Pancreas (tissue), 10 donors: ENCODE data around the gene NR2F6. TPM values are rescaled to one million over a fixed set of nuclear protein-coding genes. Genes with fewer than 3 reads are reported as not detected.

Experiments used
- ATAC-seq, 4 donors: fragments of 200-7000 bp; cut with Tn5 transposase; one replicate each; pipeline versions ENCODE4 v1.8.0 to v1.9.1; 2020; ENCODE audit warnings: mild to moderate bottlenecking in 4 of 4, moderate library complexity in 4 of 4
- DNase-seq, 6 donors: peaks; one replicate each; pipeline ENCODE4 v3.0.0-alpha.2; 2020
- FAIRE-seq: peaks from 2 replicates; lab custom pipeline; 2012; peaks lifted over from hg19 to GRCh38; lab: Jason Lieb, UNC
- H3K27ac ChIP-seq, 4 donors: fragments of 200-600 bp; sonication (generic); 1 replicate in 3 of 4; 2 replicates in 1 of 4; pipeline versions ENCODE4 v1.5.0 to v1.8.0; 2020
- H3K27me3 ChIP-seq, 4 donors: fragments of 200-600 bp; one replicate each; pipeline ENCODE4 v1.8.0; 2021
- H3K36me3 ChIP-seq, 3 donors: fragments of 200-600 bp; sonication (generic) in 1 of 3; one replicate each; pipeline versions ENCODE4 v1.5.0 to v1.8.0; 2020 to 2021
- H3K4me1 ChIP-seq, 3 donors: fragments of 200-600 bp; one replicate each; pipeline ENCODE4 v1.8.0; 2021
- H3K4me3 ChIP-seq, 4 donors: fragments of 200-600 bp; sonication (generic) in 2 of 4; one replicate each; pipeline versions ENCODE4 v1.5.0 to v1.8.0; 2020 to 2021
- H3K9me3 ChIP-seq, 4 donors: fragments of 200-600 bp; one replicate each; pipeline ENCODE4 v1.8.0; 2021
- WGBS, 2 donors: extraction: QIAGEN DNeasy Blood & Tissue Kit; methylation state at CpG; one replicate each; pipeline ENCODE4 v1.1.7; 2013; 5-methylcytosine and 5-hydroxymethylcytosine counted together
- intact Hi-C, 3 donors: fragments of 100-400 bp; cut with DNase I; formaldehyde crosslinking; loops; one replicate each; pipeline versions ENCODE4 v1.11.1 to v1.14.2; 2022
- polyA plus RNA-seq, 2 donors: library from polyadenylated mRNA; stranded (reverse); fragments of 200-250 nt; gene quantifications; one replicate each; pipeline ENCODE4 v1.2.3, GENCODE V29; 2013
- total RNA-seq, 6 donors: library from RNA; stranded (reverse); fragmentation: NEBNext Ultra II Directional in 4 of 6; extraction: Animal tissue kit (Norgen Biotek cat#: 25700) in 4 of 6; gene quantifications; one replicate each; pipeline versions ENCODE4 v1.2.1 to v1.2.4, GENCODE V29; 2021 to 2023
- TF ChIP-seq, protein P1 (sequence below), 4 donors: fragments of 200-600 bp; sonication (generic) in 3 of 4; IDR thresholded peaks; one replicate each; pipeline versions ENCODE4 v1.5.0 to v1.8.0; 2021; ENCODE audit warnings: antibody characterized with exemption in 4 of 4
- donor health status: healthy with polysubstance abuse.
- donor health status: DM: no; HTN: no; CAD: no; lungs with moderate emphysema.
- donor health status: DM: no; HTN: no; CAD: no.
- donor health status: control.
- donor health status: control.
- donor health status: Bipolar disorder and iron deficiency.
- donor health status: DM: yes; HTN: yes; CAD: no.
- donor health status: DM: no; HTN: no; CAD: no.
- donor health status: DM: no; HTN: no; CAD: no.
- donor health status: DM: yes; HTN: yes; CAD: no.

The NR2F6 gene
- total and polyA plus RNA-seq, 8 donors = 21.3 to 51.2 (median 34.6) TPM

DNA sequence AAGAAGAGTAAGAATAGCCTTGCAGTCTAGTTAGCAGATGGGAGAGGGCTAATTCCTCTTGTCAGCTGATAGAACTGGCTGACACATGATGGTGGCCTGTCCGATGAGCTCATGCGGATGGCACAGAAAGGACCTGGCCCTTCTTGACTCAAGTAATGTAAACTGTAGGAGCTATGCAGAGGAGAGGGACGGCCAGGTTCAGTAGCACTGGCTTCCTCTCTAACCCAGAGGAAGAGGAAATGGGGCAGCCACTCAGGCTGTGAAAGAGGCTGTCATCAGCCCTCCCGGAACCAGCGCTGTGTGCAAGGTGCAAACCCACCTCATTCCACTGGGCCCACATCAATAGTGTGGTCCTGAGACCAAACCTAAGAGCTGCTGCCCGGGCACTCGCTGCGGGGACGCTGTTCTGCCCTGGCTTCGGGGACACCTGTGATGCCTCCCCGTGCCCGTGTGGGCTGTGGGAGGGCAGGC, 61.3 kb downstream of the NR2F6 start:
- TF ChIP-seq, protein P1, sequence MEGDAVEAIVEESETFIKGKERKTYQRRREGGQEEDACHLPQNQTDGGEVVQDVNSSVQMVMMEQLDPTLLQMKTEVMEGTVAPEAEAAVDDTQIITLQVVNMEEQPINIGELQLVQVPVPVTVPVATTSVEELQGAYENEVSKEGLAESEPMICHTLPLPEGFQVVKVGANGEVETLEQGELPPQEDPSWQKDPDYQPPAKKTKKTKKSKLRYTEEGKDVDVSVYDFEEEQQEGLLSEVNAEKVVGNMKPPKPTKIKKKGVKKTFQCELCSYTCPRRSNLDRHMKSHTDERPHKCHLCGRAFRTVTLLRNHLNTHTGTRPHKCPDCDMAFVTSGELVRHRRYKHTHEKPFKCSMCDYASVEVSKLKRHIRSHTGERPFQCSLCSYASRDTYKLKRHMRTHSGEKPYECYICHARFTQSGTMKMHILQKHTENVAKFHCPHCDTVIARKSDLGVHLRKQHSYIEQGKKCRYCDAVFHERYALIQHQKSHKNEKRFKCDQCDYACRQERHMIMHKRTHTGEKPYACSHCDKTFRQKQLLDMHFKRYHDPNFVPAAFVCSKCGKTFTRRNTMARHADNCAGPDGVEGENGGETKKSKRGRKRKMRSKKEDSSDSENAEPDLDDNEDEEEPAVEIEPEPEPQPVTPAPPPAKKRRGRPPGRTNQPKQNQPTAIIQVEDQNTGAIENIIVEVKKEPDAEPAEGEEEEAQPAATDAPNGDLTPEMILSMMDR (IDR thresholded peaks at IDR 0.05) = no peak
- DNase-seq (no peak), ATAC-seq (peak in 3 of 4 donors; percentile 18 to 45 (median 44)), FAIRE-seq (no peak)
- Histone ChIP-seq H3K36me3 (no peaks in the 10 kb centered on the region), H3K4me3 (no peak overlapping the region), H3K27ac (no peak overlapping the region), H3K27me3 (no peaks in the 10 kb centered on the region), H3K4me1 (no peaks in the 10 kb centered on the region), H3K9me3 (no peaks in the 10 kb centered on the region)
- WGBS, 2 donors = 94 to 95% methylated on average over 12 of the region's 12 CpGs
- intact Hi-C loops = no loop called here

DNA sequence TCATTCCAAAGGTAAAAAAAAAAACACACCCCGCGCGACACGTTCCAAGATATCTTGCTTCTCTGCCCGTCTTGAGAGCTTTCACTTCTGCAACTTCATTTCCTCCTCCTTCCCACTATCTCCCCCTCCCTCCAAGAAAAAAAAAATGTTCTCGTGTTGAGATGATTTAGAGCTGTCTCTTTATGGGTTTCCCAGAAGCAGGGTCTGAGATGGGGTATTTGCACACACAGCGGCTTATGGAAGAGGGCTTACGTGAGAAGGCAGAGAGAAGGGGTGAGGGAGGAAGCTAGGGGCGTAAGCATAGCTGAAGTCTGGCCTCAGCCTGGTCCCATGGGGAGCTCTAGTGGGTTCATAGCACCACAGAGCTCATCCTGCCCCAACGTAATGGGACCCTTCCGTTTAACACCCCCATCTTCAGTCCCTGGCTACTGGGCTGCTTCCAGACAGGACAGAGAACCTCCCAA, 61.8 kb downstream of the NR2F6 start:
- TF ChIP-seq, protein P1 (IDR thresholded peaks at IDR 0.05) = no peak
- DNase-seq (no peak), ATAC-seq (peak in 2 of 4 donors; percentile 37 to 69), FAIRE-seq (no peak)
- Histone ChIP-seq H3K9me3 (no peaks in the 10 kb centered on the region), H3K36me3 (no peaks in the 10 kb centered on the region), H3K27ac (no peak overlapping the region), H3K4me3 (no peak overlapping the region), H3K27me3 (no peaks in the 10 kb centered on the region), H3K4me1 (no peaks in the 10 kb centered on the region)
- intact Hi-C loops = no loop called here
- WGBS, 2 donors = 86% methylated on average over 11 of the region's 11 CpGs

DNA sequence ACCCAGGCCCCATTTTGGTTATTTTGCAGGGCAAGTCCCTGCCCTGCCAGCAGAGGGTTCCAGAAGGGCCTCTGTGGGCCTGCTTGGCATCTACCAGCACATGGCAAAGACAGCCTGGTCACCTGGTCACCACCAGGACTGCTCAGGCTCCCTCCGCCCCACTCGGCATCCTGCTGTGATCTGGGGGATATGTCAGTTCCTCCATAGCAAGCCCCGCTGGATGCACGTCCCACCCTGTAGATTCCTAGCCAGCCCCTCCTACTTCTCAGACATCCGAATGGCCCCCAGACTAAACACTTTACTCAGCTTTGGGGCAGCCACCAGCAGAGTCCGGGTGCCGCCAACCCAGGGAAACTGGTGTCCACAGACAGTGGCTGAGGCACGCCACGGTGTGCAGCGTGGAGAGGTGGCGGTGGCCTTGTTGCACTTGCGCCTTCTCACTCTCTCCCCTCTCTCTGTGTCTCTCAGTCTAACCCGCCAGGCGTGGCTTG, 62.4 kb downstream of the NR2F6 start:
- FAIRE-seq (no peak), ATAC-seq (peak in 2 of 4 donors; percentile 19 to 24)

More for the DNA sequence above, 62.4 kb downstream of the NR2F6 start:
- TF ChIP-seq, protein P1 (IDR thresholded peaks at IDR 0.05) = no peak
- Histone ChIP-seq H3K27ac (no peak overlapping the region), H3K36me3 (no peaks in the 10 kb centered on the region), H3K27me3 (no peaks in the 10 kb centered on the region), H3K9me3 (no peaks in the 10 kb centered on the region), H3K4me1 (no peaks in the 10 kb centered on the region), H3K4me3 (no peak overlapping the region)
- intact Hi-C loops = no loop called here
- DNase-seq = no peak
- 91 to 92% methylated on average over 14 of the region's 14 CpGs for WGBS, 2 donors

Other genes starting within 250 kb of the NR2F6 start
- gene CPAMD8, start 219.1 kb downstream of the NR2F6 start, total RNA-seq = 1 to 10 TPM in 3 of 6 donors, under 1 TPM in 3; 0.60 to 4.2 (median 0.99) TPM
- gene CPAMD8, start 219.1 kb downstream of the NR2F6 start, polyA plus RNA-seq = 1 to 10 TPM; 3.0 to 5.2 TPM
- gene HAUS8, start 170.5 kb downstream of the NR2F6 start, total RNA-seq = 1 to 10 TPM; 2.0 to 5.6 (median 2.1) TPM
- gene HAUS8, start 170.5 kb downstream of the NR2F6 start, polyA plus RNA-seq = 10 to 100 TPM in 1 of 2 donors, 1 to 10 TPM in 1; 6.5 to 12.0 TPM
- gene MYO9B, start 170.1 kb downstream of the NR2F6 start, total RNA-seq = 10 to 100 TPM; 16.6 to 49.2 (median 20.8) TPM
- gene MYO9B, start 170.1 kb downstream of the NR2F6 start, polyA plus RNA-seq = 10 to 100 TPM; 40.9 to 53.4 TPM
- 10 to 100 TPM; 12.8 to 22.4 (median 16.4) TPM for gene USE1, start 30.6 kb downstream of the NR2F6 start, total RNA-seq
- gene USE1, start 30.6 kb downstream of the NR2F6 start, polyA plus RNA-seq = 10 to 100 TPM; 43.3 to 46.6 TPM
- gene OCEL1, start 19.7 kb downstream of the NR2F6 start, total RNA-seq = 10 to 100 TPM; 13.4 to 19.6 (median 16.9) TPM
- 10 to 100 TPM; 20.9 to 28.4 TPM for gene OCEL1, start 19.7 kb downstream of the NR2F6 start, polyA plus RNA-seq
- 1 to 10 TPM; 1.2 to 2.9 (median 1.8) TPM for gene USHBP1, start 18.8 kb upstream of the NR2F6 start, total RNA-seq
- 10 to 100 TPM in 1 of 2 donors, 1 to 10 TPM in 1; 9.3 to 11.1 TPM for gene USHBP1, start 18.8 kb upstream of the NR2F6 start, polyA plus RNA-seq
- gene BABAM1, start 21.5 kb upstream of the NR2F6 start, total RNA-seq = 10 to 100 TPM; 25.5 to 46.8 (median 31.8) TPM
- 10 to 100 TPM; 64.1 to 71.1 TPM for gene BABAM1, start 21.5 kb upstream of the NR2F6 start, polyA plus RNA-seq
- under 1 TPM in 5 of 6 donors, not detected in 1; 0.04 to 0.59 (median 0.12) TPM for gene ANKLE1, start 36.0 kb upstream of the NR2F6 start, total RNA-seq
- under 1 TPM; 0.23 to 0.35 TPM for gene ANKLE1, start 36.0 kb upstream of the NR2F6 start, polyA plus RNA-seq
- 1 to 10 TPM; 5.2 to 8.6 (median 6.0) TPM for gene ABHD8, start 57.5 kb upstream of the NR2F6 start, total RNA-seq
- 1 to 10 TPM; 8.5 TPM for gene ABHD8, start 57.5 kb upstream of the NR2F6 start, polyA plus RNA-seq
- 10 to 100 TPM; 32.4 to 41.9 (median 37.1) TPM for gene MRPL34, start 60.0 kb upstream of the NR2F6 start, total RNA-seq
- gene MRPL34, start 60.0 kb upstream of the NR2F6 start, polyA plus RNA-seq = 10 to 100 TPM; 42.9 to 78.1 TPM
- gene DDA1, start 63.6 kb upstream of the NR2F6 start, total RNA-seq = 10 to 100 TPM in 3 of 6 donors, 1 to 10 TPM in 3; 6.1 to 12.4 (median 9.3) TPM
- gene DDA1, start 63.6 kb upstream of the NR2F6 start, polyA plus RNA-seq = 10 to 100 TPM; 21.4 to 25.4 TPM
- gene ANO8, start 88.9 kb upstream of the NR2F6 start, total RNA-seq = 10 to 100 TPM in 1 of 6 donors, 1 to 10 TPM in 5; 4.9 to 10.2 (median 5.4) TPM
- 10 to 100 TPM in 1 of 2 donors, 1 to 10 TPM in 1; 7.1 to 19.0 TPM for gene ANO8, start 88.9 kb upstream of the NR2F6 start, polyA plus RNA-seq
- gene GTPBP3, start 91.6 kb upstream of the NR2F6 start, total RNA-seq = 10 to 100 TPM in 3 of 6 donors, 1 to 10 TPM in 3; 9.1 to 15.2 (median 11.2) TPM
- gene GTPBP3, start 91.6 kb upstream of the NR2F6 start, polyA plus RNA-seq = 10 to 100 TPM; 17.9 to 28.2 TPM
- 10 to 100 TPM; 32.0 to 86.5 (median 58.4) TPM for gene PLVAP, start 131.4 kb upstream of the NR2F6 start, total RNA-seq
- gene PLVAP, start 131.4 kb upstream of the NR2F6 start, polyA plus RNA-seq = 10 to 100 TPM; 70.5 to 87.6 TPM
- gene CCDC194, start 148.3 kb upstream of the NR2F6 start, total RNA-seq = under 1 TPM in 2 of 6 donors, not detected in 4; 0.23 to 0.56 TPM
- gene CCDC194, start 148.3 kb upstream of the NR2F6 start, polyA plus RNA-seq = not detected
- gene BST2, start 159.7 kb upstream of the NR2F6 start, total RNA-seq = 10 to 100 TPM in 4 of 6 donors, 1 to 10 TPM in 2; 3.9 to 34.6 (median 15.4) TPM
- 10 to 100 TPM; 15.7 to 17.3 TPM for gene BST2, start 159.7 kb upstream of the NR2F6 start, polyA plus RNA-seq
- gene MVB12A, start 174.1 kb upstream of the NR2F6 start, total RNA-seq = 10 to 100 TPM; 20.6 to 27.3 (median 23.5) TPM
- gene MVB12A, start 174.1 kb upstream of the NR2F6 start, polyA plus RNA-seq = 10 to 100 TPM; 43.7 to 58.7 TPM
- under 1 TPM; 0.13 to 1.00 (median 0.46) TPM for gene TMEM221, start 202.7 kb upstream of the NR2F6 start, total RNA-seq
- under 1 TPM; 0.16 to 0.42 TPM for gene TMEM221, start 202.7 kb upstream of the NR2F6 start, polyA plus RNA-seq
- not detected for gene NXNL1, start 215.0 kb upstream of the NR2F6 start, total RNA-seq
- under 1 TPM in 1 of 2 donors, not detected in 1; 0.19 TPM for gene NXNL1, start 215.0 kb upstream of the NR2F6 start, polyA plus RNA-seq
- gene SLC27A1, start 224.6 kb upstream of the NR2F6 start, total RNA-seq = 10 to 100 TPM in 3 of 6 donors, 1 to 10 TPM in 3; 9.4 to 18.1 (median 10.2) TPM
- 10 to 100 TPM; 31.4 to 37.1 TPM for gene SLC27A1, start 224.6 kb upstream of the NR2F6 start, polyA plus RNA-seq